ENCODE data around the gene FMO1.
"Not testable (repeated sequence)": the region's sequence is repeated elsewhere in the genome, so short reads cannot be mapped to it uniquely, and the experiment has no call there.

Gene FMO1

GRCh38 chr1:171279234-171279633 lies 30.9 kb downstream of the FMO1 start:
- DNase-seq (ENCODE audit: low read depth in 1 of 2, low spot score in 1 of 2): no peak

GRCh38 chr1:171279678-171280077 lies 31.4 kb downstream of the FMO1 start:
- no peak for DNase-seq (ENCODE audit: low read depth in 1 of 2, low spot score in 1 of 2)

GRCh38 chr1:171280599-171280998 lies 32.3 kb downstream of the FMO1 start:
- no peak for DNase-seq (ENCODE audit: low read depth in 1 of 2, low spot score in 1 of 2)

DNA sequence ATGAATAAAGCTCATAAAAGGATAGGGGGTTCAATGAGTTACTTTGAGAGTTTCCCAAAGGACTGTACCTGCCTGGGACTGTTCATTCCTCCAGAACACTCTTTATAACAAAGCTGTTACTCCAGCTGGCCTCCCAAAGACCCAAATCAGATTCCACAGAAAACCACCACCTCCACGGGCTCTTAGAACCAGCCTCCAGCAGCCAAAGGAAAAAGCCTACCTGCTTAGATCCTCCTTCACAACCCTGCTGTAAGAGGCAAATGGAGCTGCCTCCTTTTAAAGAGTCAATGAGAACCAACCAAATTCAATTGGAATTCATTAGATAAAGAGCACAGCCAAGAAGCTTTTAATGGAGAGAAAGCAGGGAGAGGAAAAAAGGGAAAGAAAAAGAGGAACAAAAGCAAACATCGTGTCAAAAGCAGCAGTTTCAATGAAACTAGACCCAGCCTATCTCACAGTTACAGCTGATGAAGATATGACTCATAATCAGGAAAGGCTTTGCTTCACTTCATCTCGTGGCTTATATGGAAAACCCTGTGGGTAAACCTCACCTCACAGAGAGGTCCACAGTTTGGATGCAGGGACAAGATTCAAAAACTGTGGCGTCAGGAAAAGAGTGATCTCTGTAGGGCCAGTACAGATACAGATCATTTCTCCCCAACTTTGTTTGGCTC lies 37.9 kb downstream of the FMO1 start:
- DNase-seq (ENCODE audit: low read depth in 1 of 2, low spot score in 1 of 2): no peak

DNA sequence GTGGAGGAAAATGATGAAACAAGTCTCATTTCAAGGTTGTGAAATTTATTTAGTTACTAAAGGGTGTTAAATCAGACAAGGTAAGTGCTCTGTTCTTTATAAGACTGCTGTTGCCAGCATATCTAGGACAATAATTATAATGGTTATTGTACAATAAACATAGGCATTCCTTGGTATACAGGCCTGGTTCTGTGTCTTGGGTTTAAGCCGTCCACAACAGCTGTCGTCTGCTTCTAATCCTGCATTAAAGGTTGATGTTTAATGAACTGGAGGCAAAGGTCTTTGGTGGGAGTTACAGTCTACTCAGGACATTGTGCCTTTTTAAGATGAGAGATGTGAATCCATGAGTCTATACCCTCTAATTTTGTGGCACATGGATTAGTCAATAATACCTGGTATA lies 42.3 kb downstream of the FMO1 start:
- DNase-seq (ENCODE audit: low read depth in 1 of 2, low spot score in 1 of 2): no peak

- no peak for DNase-seq (ENCODE audit: low read depth in 1 of 2, low spot score in 1 of 2)
Observed at GRCh38 chr1:171292799-171293198, 44.5 kb downstream of the FMO1 start.

DNA sequence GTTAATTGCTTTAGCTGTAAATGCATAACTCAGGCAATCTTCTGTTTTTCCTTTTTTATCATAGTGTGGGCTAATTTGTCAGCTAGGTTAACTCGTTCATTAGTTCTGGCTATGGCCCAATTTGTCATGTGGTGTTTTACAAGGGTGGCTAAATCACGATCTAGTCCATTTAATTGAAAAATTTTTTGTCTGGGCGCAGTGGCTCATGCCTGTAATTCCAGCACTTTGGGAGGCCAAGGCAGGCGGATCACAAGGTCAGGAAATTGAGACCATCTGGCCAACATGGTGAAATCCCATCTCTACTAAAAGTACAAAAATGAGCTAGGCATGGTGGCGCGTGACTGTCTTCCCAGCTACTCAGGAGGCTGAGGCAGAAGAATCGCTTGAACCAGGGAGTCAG lies 47.1 kb downstream of the FMO1 start:
- not testable (repeated sequence) for DNase-seq (ENCODE audit: low read depth in 1 of 2, low spot score in 1 of 2)

GRCh38 chr1:171295821-171296220 lies 47.5 kb downstream of the FMO1 start:
- no peak for DNase-seq (ENCODE audit: low read depth in 1 of 2, low spot score in 1 of 2)

- no peak for DNase-seq (ENCODE audit: low read depth in 1 of 2, low spot score in 1 of 2)
Observed at GRCh38 chr1:171296897-171297296, 48.6 kb downstream of the FMO1 start.

DNA sequence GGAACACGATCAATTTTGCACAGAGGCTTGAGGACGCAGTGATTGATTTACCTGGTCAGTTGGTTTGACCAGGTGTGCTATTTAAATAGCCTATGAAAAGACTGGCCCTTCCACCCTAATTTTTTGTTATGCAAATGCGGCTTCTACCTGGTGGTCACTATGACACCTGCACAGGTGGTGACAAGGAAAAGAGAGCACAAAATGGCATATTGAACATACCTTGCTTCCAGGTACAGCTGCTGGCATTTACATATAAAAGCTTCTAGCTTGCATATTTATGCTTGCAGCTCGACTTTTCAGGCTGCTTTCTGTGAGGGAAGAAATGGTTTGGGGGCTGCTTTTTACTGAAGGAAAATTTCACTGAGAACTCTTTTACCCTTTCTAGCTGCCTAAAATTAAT lies 50.4 kb downstream of the FMO1 start:
- DNase-seq (ENCODE audit: low read depth in 1 of 2, low spot score in 1 of 2): no peak

DNA sequence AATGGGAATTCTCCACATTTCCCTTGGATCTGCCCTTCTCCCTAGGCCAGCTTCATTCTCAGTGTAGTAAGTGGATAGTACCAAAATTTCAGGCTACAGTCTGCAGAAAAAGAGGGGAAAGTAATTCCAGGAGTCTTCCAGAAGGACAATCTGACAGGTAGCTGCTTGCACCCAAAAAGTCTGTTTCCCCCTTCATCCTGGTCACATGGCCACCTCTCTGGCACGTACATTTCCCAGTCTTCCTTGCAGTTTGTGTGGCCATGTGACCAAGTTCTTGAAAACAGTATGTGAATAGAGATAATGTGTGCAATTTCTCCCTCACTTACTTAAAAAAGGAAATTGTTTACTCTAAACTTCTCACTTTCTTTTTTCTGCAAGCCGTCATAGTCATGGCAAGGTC lies 51.0 kb downstream of the FMO1 start:
- no peak for DNase-seq (ENCODE audit: low read depth in 1 of 2, low spot score in 1 of 2)

GRCh38 chr1:171300401-171300800 lies 52.1 kb downstream of the FMO1 start:
- no peak for DNase-seq (ENCODE audit: low read depth in 1 of 2, low spot score in 1 of 2)

- no peak for DNase-seq (ENCODE audit: low read depth in 1 of 2, low spot score in 1 of 2)
Observed at GRCh38 chr1:171310661-171311087, 62.4 kb downstream of the FMO1 start.

GRCh38 chr1:171311771-171312558 lies 63.7 kb downstream of the FMO1 start:
- DNase-seq (ENCODE audit: low read depth in 1 of 2, low spot score in 1 of 2): no peak

DNA sequence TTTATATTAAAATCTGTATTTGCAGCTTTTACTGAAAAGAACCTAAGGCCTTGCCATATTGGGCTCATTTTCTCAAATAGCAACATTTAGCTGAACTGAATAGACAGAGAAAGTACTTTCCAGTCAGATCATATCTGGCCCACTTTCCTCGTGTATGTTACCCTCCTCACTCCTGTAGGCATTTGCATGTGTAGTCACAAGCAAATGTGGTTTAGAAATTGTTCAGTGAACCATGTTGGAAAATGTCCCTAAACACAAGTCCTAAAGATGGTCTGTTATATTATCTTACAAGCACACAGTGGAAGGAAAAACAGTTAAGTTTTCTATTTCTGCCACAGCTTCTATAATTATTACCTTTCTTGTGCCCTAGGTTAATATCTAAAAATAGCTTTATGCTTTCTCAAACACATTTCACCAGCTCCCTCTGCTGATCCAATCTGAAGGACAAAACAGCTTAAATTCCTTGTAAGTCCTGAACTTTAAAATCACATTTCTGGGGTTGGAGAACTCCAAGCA lies 65.1 kb downstream of the FMO1 start:
- no peak for DNase-seq (ENCODE audit: low read depth in 1 of 2, low spot score in 1 of 2)

GRCh38 chr1:171313835-171314320 lies 65.6 kb downstream of the FMO1 start, which contains the start of gene FMO4:
Gene FMO4, plus strand, starts transcription at chr1:171314183. Its CDS starts 5,643 bp downstream, at chr1:171319826.
- peak; percentile 32 to 59 for DNase-seq (ENCODE audit: low read depth in 1 of 2, low spot score in 1 of 2)

DNA sequence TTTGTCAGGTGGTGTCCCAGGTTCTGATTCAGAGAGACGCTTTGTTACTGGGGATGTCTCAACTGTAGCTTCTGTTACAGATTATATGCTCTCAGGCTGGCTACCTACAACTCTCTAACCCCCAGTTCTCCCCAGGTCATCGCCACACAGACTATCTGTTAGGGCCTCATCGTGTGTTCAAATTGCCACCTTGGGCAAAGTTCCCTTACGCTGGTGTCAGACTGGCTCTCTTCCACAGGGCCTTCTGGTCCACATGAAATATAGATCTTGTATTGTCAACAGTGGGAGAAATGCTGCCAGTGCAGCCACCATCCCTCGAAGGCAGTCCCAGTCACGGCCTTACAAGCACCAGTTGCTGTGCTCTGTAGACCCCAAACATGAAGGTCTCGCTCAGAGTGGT lies 81.0 kb downstream of the FMO1 start:
- no peak for DNase-seq (ENCODE audit: low read depth in 1 of 2, low spot score in 1 of 2)

- DNase-seq (ENCODE audit: low read depth in 1 of 2, low spot score in 1 of 2): no peak
Observed at GRCh38 chr1:171334024-171334640, 85.8 kb downstream of the FMO1 start.

All from stimulated activated CD4-positive, alpha-beta T cell treated with anti-CD3 and anti-CD28 coated beads, Interleukin-15, amount 100 ng/mL, for 1 hour (primary cell).